Measurements from ENCODE around the gene LEMD2.

LEMD2 gene

DNA sequence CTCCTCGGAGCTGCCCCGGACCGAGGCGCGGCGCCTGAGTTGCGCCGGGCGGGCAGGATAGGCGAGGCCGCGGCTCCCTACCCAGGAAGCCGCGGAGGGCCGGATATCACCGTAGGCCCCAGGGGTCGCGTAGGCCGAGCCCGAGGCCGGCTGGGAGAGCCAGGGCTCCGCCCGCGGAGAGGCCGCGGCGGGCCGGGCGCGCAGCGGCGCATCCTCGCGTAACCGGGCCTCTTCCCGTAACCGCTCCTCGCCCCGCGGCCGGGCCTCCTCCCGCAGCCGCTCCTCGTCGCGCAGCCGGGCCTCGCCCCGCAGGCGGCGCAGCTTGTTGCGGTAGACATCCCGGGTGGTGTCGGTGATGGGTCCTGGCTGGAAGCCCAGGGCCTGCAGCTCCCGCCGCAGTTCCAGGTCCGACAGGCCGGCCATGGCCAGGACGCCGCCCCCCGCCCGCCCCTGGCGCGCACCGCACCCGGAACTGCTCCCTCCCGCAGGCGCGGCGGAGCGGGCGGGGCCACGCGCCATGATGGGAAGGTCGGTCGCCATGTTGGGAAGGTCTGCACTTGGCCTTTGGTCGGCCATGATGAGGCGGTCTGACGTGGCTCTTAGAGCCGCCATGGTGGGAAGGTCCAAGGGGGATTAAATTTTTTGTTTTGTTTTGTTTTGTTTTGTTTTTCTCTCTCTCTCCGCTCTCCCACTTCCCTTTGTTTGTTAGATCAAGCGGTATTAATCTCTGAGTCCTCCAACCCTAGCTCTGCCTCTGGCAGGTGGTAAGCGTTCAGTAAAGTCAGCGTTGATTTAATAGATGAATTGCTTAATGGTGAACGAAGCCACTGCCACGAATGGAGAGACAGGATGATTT lies at the start of gene LEMD2:
TSS of gene LEMD2 (minus strand) at position 437 of the 856 bp plus-strand sequence. CDS start at position 423, 14 bp downstream.
- TF ChIP-seq GATA3 (IDR thresholded peaks at IDR 0.05; ENCODE audit: low read depth, low read length) (no peak), GATA2 (IDR thresholded peaks at IDR 0.05; ENCODE audit: low read depth, low read length) (no peak)

DNA sequence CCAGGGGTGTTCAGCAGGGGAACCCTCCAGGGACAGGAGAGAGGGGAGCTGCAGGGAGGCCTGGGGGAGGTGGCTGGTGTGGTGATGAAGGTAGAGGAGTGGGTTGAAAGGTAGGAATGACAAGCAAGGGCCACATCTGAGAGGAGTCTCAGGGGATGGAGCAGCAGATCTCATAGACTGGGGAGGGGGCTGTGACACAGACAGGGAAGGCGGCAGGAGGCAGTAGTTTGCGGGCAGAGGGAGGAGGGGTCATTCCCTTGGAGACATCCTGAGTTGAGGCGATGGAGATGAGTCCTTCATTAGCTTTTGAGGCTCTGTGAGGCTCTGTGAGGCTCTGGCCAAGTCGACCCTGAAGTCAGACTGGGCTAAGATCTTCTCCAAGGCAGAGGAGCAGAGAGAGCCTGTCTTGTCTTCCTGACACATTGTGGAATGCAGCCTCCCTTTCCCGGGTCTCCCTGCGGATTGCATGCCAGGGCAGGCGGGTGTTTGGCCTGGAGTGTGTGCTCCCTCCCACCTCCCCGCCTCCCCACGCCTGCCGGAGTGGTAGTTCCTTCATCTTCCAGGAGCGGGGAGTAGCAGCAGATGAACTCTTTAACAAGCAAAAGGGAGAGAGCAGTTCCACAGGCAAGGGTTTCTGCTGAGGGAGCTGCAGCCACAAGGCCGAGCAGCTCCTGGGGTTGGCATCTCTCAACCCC lies 49.2 kb upstream of the LEMD2 start:
- no peak for TF ChIP-seq GATA2 (IDR thresholded peaks at IDR 0.05; ENCODE audit: low read depth, low read length)

DNA sequence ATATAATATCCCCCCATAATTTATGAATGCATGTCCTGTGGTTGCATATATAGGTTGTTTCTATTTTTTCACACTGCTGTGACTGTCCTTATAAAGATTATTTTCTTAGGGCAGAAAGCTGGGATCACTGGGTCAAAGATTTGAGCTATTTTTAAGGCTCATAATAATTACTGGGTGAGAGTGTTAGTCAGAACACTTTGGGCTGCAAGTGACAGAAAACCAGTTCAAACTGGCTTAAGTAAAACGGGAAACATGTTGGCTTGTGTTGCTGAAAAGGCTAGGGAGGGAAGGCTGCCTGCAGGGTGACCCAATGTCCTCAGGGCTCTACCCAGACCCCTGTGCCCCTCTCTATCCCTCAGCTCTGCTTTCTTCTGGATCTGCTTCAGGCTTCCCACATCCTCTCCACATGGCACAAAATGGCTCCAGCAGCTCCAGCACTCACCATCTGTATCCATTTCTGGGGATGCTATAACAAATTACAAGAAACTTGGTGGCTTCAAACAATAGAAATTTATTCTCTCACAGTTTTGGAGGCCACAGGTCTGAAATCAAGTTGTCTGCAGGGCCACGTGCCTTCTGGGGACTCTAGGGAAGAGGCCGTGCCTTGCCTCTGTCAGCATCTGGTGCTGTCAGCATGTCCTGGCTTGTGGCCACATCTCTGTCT lies 48.0 kb upstream of the LEMD2 start:
- TF ChIP-seq GATA2 (IDR thresholded peaks at IDR 0.05; ENCODE audit: low read depth, low read length) (no peak), GATA3 (IDR thresholded peaks at IDR 0.05; ENCODE audit: low read depth, low read length) (no peak)

DNA sequence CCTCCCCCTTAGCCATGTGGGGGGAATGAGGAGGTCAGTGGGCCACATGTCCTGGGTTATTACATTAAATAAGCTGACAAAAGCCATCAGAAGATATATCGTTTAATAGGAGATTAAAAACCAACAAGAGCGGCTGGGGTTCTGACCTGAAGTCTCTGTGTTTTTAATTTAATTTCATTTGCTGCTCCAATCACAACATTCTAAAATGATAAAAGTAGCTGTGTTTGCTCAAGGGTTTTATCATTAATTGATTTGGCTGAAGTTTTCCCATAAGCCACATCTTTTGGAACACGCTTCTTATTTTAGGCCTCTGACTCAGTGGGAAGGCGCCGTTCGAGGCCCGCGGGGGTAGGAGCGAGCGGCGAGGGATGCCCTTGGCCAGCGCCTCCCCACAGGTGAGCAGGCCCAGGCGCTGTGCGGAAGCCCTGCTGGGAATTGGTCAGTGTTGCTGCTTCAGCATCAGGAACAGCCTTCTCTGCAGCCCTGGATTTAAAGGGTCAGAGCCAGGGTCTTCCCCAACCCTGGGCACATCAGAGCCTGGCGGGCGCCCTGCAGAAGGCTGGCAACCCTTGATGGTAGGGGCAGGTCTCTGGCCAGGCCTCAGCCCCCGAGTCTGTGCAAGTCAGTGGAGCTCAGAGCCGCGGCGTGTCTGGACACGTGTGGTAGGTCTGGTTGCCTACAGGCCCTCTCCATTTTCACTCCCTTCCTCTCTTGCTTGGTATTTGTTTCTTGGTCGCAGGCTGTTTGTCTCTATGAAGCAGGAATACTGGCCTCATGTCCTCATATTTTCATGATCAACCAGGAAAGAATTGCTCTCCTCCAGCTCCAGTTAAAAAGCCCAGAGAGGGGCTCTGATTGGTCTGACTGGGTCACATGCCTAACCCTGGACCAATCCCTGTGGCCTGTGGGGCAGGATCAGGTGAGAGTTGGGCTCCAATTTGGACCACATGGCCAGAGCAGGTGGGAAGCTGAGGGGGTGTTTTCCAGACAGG lies 45.8 kb upstream of the LEMD2 start:
- no peak for TF ChIP-seq GATA3 (IDR thresholded peaks at IDR 0.05; ENCODE audit: low read depth, low read length)

DNA sequence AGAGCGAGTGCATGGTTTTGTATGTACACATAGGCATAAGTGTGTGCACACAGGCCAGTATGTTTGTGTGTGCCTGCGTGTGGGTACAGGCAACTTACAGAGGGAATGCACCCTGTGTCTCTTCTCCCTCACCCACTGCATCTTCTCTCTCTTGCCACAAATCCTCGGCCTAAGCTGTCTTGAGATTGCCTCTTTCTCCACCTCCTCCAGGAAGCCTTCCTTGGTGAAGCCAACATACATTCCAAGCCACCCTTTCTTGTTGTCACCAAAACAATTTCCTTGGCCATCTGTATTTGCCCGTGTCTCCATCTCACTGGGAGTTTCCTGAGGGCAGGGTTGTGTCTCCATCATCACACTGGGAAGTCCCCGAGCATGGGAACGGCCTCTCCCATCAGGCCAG lies 44.7 kb upstream of the LEMD2 start:
- TF ChIP-seq GATA2 (IDR thresholded peaks at IDR 0.05; ENCODE audit: low read depth, low read length) = no peak
- no peak for TF ChIP-seq GATA3 (IDR thresholded peaks at IDR 0.05; ENCODE audit: low read depth, low read length)

DNA sequence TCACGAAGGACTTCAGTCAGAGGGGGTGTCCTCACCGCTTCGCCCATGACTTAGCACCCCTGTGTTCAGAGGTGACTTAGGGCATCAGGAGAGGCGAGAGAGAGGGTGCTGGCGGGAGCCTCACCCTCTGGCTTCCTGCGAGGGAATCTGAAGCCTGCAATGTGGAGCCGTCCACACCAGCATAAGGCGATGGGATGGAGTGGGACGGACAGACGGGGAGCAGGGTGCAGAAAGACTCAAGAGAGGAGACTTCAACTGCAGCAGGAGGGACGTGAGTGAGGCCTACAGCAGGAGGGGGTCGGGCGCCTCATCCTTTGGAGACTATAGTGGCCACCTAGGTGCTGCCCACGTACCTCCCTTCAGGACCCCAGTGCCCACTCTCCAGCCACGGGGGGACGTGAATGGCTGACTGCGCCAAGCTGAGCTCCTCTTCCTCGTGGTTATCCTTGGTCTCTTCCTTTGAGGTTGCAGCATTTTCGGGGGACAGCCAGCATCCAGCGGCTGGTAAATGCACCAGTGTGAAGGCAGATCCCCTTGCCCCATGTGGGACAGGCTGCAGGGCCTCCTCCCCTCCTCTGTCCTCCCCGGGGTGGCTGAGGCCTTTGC lies 41.8 kb upstream of the LEMD2 start:
- TF ChIP-seq GATA3 (IDR thresholded peaks at IDR 0.05; ENCODE audit: low read depth, low read length) (no peak), GATA2 (IDR thresholded peaks at IDR 0.05; ENCODE audit: low read depth, low read length) (no peak)

DNA sequence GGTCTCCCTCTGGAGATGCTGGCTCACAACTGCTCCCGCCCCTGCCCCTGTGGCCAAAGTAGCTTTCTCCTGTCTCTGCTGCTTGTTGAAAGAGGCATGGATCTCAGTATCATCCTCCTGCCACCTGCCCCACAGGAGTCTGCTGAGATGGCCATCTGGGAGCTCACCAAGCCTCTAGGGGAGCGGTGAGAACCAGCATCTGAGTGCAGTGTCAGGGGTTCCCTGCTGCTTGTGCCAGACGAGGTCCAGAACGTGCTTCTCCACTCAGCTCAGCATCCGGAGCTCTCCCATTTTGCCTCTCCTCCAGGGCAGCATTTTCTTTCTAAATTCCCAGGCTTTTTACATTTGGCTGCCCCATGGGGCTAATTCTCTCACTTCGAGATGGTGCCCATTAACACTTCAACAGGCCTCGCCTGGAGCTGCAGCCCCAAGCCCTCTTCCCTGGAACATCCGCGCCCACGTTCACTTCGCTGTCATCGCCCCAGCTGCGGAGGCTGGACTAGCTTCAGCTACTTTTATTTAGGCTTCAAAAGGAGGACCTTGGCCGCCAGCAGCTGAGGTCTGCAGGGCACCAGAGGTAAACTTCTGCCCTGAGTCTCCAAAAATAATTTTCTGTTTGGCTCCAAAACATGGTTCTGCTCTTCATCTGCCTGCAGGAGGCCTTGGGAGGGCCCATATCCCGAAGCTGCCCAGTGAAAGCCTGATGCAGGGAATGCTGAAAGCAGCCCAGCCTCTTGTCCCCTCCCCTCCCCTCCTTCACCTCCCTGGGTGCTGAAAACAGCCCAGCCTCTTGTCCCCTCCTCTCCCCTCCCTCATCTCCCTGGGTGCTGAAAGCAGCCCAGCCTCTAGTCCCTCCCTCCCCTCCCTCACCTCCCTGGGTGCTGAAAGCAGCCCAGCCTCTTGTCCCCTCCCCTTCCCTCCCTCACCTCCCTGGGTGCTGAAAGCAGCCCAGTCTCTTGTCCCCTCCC lies 40.1 kb upstream of the LEMD2 start:
- TF ChIP-seq GATA2 (IDR thresholded peaks at IDR 0.05; ENCODE audit: low read depth, low read length) (no peak), GATA3 (IDR thresholded peaks at IDR 0.05; ENCODE audit: low read depth, low read length) (no peak)

DNA sequence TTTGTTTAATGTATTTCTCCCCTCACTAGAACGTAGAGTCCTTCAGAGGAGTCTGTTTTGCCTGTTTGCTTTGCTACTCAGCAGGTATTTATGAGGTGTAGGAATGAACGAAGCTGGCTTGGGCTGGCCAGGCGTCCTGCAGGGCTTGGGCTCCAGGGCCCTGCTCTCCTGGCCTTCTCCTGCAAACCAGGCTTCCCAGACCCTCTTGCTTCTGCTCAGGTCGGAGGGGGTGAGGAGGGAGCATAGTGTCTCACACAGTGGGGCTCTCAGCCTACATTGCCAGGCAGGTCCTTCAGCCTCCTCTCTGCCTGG lies 39.5 kb upstream of the LEMD2 start:
- TF ChIP-seq GATA2 (IDR thresholded peaks at IDR 0.05; ENCODE audit: low read depth, low read length) (no peak), GATA3 (IDR thresholded peaks at IDR 0.05; ENCODE audit: low read depth, low read length) (no peak)

DNA sequence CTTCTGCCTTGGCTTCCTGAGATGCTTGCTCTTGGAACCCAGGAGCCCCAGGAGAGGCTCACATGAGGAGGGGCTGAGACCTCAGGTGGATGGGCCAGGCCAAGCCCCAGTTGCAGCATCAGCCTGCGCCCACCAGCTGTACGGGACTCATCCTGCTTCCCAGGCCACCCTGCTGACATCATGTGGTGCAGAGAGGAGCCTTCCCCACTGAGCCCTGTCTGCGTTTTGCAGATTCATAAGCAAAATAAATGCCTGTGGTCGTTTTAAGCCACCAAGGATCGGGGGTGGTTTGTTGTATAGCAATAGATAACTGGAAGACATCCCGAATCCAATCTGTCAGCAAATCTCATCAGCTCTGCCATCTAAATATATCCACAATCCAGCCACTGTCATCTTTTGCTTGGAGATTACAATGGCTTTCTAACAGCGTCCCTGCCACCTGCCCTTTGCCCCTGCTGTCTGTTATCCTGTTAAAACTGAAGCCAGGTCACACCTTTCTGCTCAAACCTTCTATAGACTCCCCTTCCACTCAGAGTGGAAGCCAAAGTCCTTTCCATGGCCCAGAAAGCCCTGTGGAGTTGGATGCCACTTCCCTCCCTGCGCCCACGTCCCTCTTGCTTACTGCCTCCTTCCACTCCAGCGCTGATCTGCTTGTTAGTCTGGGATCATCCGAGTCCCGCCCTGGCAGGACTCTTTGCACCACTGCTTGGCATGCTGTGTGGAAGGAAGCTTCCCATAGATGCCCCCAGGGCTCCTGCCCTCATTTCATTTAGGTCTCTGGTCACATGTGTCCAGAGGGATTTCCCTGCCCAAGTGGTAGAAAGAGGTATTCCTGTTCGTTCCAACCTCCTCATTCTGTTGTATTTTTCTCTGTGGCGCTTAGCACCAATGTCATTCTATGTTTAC lies 38.9 kb upstream of the LEMD2 start:
- TF ChIP-seq GATA2 (IDR thresholded peaks at IDR 0.05; ENCODE audit: low read depth, low read length) = 0 out of 2 replicates have a peak, but pooled peaks have one; percentile 16
- no peak for TF ChIP-seq GATA3 (IDR thresholded peaks at IDR 0.05; ENCODE audit: low read depth, low read length)

DNA sequence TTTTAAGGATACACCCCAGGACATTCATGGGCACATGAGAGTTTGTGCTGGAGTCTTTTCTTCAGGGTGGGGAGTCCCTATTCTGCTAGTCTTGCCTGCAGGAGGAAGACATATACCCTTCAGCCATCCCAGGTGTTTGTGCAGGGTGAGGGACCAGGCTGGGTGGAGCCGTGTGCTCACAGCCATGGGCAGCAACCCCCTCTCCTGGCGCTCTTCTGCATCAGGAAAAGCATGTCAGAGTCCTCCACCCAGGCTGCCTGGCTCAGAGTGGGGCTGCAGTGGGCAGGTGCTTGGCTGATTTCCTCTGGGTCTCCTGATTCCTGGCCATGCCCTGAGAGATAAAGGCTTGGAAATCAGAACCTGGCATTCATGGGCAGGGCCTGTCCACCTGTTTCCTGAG lies 37.6 kb upstream of the LEMD2 start:
- TF ChIP-seq GATA3 (IDR thresholded peaks at IDR 0.05; ENCODE audit: low read depth, low read length) = no peak

DNA sequence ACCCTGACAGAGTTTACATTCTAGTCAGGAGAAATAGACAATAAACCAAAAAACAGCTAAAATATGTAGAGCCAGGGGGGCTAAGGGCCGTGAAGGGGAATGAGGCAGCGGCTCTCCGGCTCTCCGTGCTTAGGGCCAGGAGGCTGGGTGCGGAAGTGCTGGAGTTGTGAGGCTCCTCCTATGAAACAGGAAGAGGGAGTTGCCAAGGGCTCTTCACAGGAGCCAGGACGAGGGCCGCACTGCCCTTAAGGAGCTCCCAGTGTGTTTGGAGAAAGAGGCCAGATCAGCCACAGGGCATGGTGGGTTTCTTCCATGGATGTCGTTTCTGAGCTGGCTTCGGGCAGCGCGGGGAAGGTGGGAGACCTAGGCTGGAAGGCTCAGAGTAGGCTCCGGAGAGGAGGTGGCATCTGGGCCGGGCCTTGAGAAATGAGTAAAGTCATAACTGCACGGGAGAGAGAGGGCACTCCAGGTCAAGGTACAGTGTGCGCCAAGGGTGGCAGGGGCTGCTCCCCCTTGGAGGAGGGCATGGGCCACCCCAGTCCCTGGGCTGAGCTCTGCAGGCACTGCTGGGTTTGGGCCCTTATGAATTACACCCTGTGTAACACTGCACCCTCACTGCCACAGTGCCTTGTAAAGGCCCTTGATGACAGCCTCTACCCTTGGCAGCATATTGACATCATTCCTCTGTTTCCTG lies 35.7 kb upstream of the LEMD2 start:
- TF ChIP-seq GATA2 (IDR thresholded peaks at IDR 0.05; ENCODE audit: low read depth, low read length) (no peak), GATA3 (IDR thresholded peaks at IDR 0.05; ENCODE audit: low read depth, low read length) (no peak)

Data from SH-SY5Y (cell line).